ENCODE data around the gene USB1.

Gene USB1

GRCh38 chr16:58000706-58001676 lies at the start of gene USB1:
Gene USB1 (plus strand): TSS chr16:58001407. CDS start chr16:58001484, 77 bp downstream.
- peak; percentile 61 for DNase-seq (ENCODE audit: low read depth)

- no peak for DNase-seq (ENCODE audit: low read depth)
Observed at GRCh38 chr16:57952909-57953308, 48.3 kb upstream of the USB1 start.

GRCh38 chr16:57953857-57954256 lies 47.4 kb upstream of the USB1 start:
- no peak for DNase-seq (ENCODE audit: low read depth)

GRCh38 chr16:57955572-57956188 lies 45.5 kb upstream of the USB1 start:
- DNase-seq (ENCODE audit: low read depth): no peak

- no peak for DNase-seq (ENCODE audit: low read depth)
Observed at GRCh38 chr16:57956270-57956808, 44.9 kb upstream of the USB1 start.

- no peak for DNase-seq (ENCODE audit: low read depth)
Observed at GRCh38 chr16:57956924-57957672, 44.1 kb upstream of the USB1 start.

GRCh38 chr16:57957673-57958392 lies 43.4 kb upstream of the USB1 start:
- DNase-seq (ENCODE audit: low read depth): no peak

- no peak for DNase-seq (ENCODE audit: low read depth)
Observed at GRCh38 chr16:57958544-57958943, 42.7 kb upstream of the USB1 start.

- no peak for DNase-seq (ENCODE audit: low read depth)
Observed at GRCh38 chr16:57959121-57959520, 42.1 kb upstream of the USB1 start.

GRCh38 chr16:57959804-57960203 lies 41.4 kb upstream of the USB1 start:
- DNase-seq (ENCODE audit: low read depth): no peak

GRCh38 chr16:57960310-57960709 lies 40.9 kb upstream of the USB1 start:
- DNase-seq (ENCODE audit: low read depth): no peak

GRCh38 chr16:57960826-57961472 lies 40.3 kb upstream of the USB1 start:
- DNase-seq (ENCODE audit: low read depth): no peak

GRCh38 chr16:57961538-57961937 lies 39.7 kb upstream of the USB1 start:
- DNase-seq (ENCODE audit: low read depth): no peak

- DNase-seq (ENCODE audit: low read depth): no peak
Observed at GRCh38 chr16:57962046-57962445, 39.2 kb upstream of the USB1 start.

- no peak for DNase-seq (ENCODE audit: low read depth)
Observed at GRCh38 chr16:57962756-57963155, 38.5 kb upstream of the USB1 start.

- no peak for DNase-seq (ENCODE audit: low read depth)
Observed at GRCh38 chr16:57964157-57964700, 37.0 kb upstream of the USB1 start.

GRCh38 chr16:57966204-57966771 lies 34.9 kb upstream of the USB1 start:
- no peak for DNase-seq (ENCODE audit: low read depth)

- DNase-seq (ENCODE audit: low read depth): no peak
Observed at GRCh38 chr16:57966986-57967385, 34.2 kb upstream of the USB1 start.

- DNase-seq (ENCODE audit: low read depth): no peak
Observed at GRCh38 chr16:57967916-57968315, 33.3 kb upstream of the USB1 start.

GRCh38 chr16:57969451-57970123 lies 31.6 kb upstream of the USB1 start:
- no peak for DNase-seq (ENCODE audit: low read depth)

Data from stimulated activated CD8-positive, alpha-beta memory T cell treated with anti-CD3 and anti-CD28 coated beads, Interleukin-12 subunit alpha, Interleukin-12 subunit beta, amount 100 ng/mL, for 1 hour (primary cell).